Ovary (tissue), 3 donors: ENCODE results near the gene DSCAML1.

Experiments used
- CTCF ChIP-seq, 3 donors: fragments of 450-650 bp in 2 of 3; fragments of 200-600 bp in 1 of 3; IDR thresholded peaks; one replicate each; pipeline versions ENCODE4 v1.5.1 to v1.8.0; 2016 to 2022; ENCODE audit warnings: antibody characterized with exemption in 3 of 3, mild to moderate bottlenecking in 1 of 3
- EP300 ChIP-seq: sonication (generic); formaldehyde crosslinking; IDR thresholded peaks from one replicate; pipeline ENCODE4 v1.6.1; 2017; ENCODE audit warnings: antibody characterized with exemption
- POLR2A ChIP-seq: fragments of 450-650 bp; IDR thresholded peaks from one replicate; pipeline ENCODE4 v1.6.1; 2017; ENCODE audit warnings: antibody characterized with exemption, mild to moderate bottlenecking, moderate library complexity
- donor health status: DM: no; HTN: no; CAD: no.

GRCh38 chr11:117431436-117431835 is 365.6 kb downstream of the DSCAML1 start:
- TF ChIP-seq CTCF (IDR thresholded peaks at IDR 0.05) (no peak), POLR2A (no peak), EP300 (no peak)
